ENCODE results near the gene ZNF19. TPM values are rescaled to one million over a fixed set of nuclear protein-coding genes. Genes with fewer than 3 reads are reported as not detected.

ZNF19 gene
- total RNA-seq, 1 experiment from 2014 or later, result 2.4 TPM

DNA sequence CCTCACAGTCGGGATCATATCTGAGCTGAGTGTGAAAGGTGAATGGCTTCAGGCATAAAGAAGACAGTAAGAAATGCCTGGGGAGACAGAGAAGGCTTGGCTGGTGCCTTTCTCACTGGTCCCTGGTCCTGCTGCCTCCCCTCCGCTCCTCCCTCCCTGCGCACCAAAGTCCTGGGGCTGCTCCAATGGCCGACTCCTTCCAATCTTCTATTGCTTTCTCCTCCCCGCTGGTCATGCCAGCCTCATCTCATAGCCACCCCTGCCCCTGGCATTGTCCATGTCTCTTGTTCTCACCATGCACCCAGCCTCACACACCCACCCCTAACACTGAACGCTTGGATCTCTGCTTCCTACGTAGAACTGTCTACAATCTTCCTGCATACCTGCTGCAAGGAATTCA, 65.3 kb downstream of the ZNF19 start:
- H3K4me3 ChIP-seq, result no peak overlapping the region
- no peaks in the 10 kb centered on the region for H3K4me1 ChIP-seq
- no peaks in the 10 kb centered on the region for H3K27me3 ChIP-seq
- DNase-seq, result no peak
- H3K27ac ChIP-seq, result no peak overlapping the region
- no peaks in the 10 kb centered on the region for H3K36me3 ChIP-seq
- no peaks in the 10 kb centered on the region for H3K9me3 ChIP-seq (replicated peaks)

Other genes with a start within 250 kb of the ZNF19 start
- gene CMTR2, start 199.9 kb downstream of the ZNF19 start, total RNA-seq (2014; rRNA removed; shearing (Covaris generic)), result 21.1 and 21.2 TPM in 2 replicates
- gene CALB2, start 130.6 kb downstream of the ZNF19 start, total RNA-seq (2014; rRNA removed; shearing (Covaris generic)), result not detected in 2 replicates
- not detected in 2 replicates for gene TLE7, start 47.3 kb downstream of the ZNF19 start, total RNA-seq (2014; rRNA removed; shearing (Covaris generic))
- gene ZNF23, start 27.1 kb downstream of the ZNF19 start, total RNA-seq (2014; rRNA removed; shearing (Covaris generic)), result 4.4 and 6.2 TPM in 2 replicates
- 0.61 and 0.71 TPM in 2 replicates for gene CHST4, start 37.1 kb upstream of the ZNF19 start, total RNA-seq (2014; rRNA removed; shearing (Covaris generic))
- not detected in 2 replicates for gene TAT, start 87.8 kb upstream of the ZNF19 start, total RNA-seq (2014; rRNA removed; shearing (Covaris generic))
- 0.22 and 0.23 TPM in 2 replicates for gene MARVELD3, start 136.9 kb upstream of the ZNF19 start, total RNA-seq (2014; rRNA removed; shearing (Covaris generic))
- 7.4 and 8.3 TPM in 2 replicates for gene PHLPP2, start 235.4 kb upstream of the ZNF19 start, total RNA-seq (2014; rRNA removed; shearing (Covaris generic))

All from SJCRH30 (cell line).